GM13977 (cell line): ENCODE results near the gene PPM1H.

Experiments used
- DNase-seq: peaks from one replicate; pipeline ENCODE4 v3.0.0; 2012; ENCODE audit warnings: low spot score
- CTCF ChIP-seq: IDR thresholded peaks from 2 replicates; pipeline ENCODE4 v1.5.1; 2012; ENCODE audit warnings: mild to moderate bottlenecking, control low read depth; ENCODE audit not compliant: insufficient read depth; ENCODE audit errors: extremely low read depth, missing control alignments
- in situ Hi-C: fragments of 300-500 bp; cut with MboI; formaldehyde crosslinking; loops from one replicate; pipeline ENCODE4 v1.12.0; 2022; ENCODE audit warnings: low sequenced_read_pairs, low pct_unique_long_range_greater_than_20kb, mixed read lengths, inconsistent platforms; ENCODE audit not compliant: unreplicated experiment

The PPM1H gene

GRCh38 chr12:62724947-62725451, 210.0 kb downstream of the PPM1H start:
- no peak for TF ChIP-seq CTCF
- in situ Hi-C loops = no loop called here
- DNase-seq = no peak

GRCh38 chr12:62724285-62724684, 210.7 kb downstream of the PPM1H start:
- TF ChIP-seq CTCF = no peak
- in situ Hi-C loops = no loop called here
- DNase-seq = no peak

- DNase-seq = no peak
- in situ Hi-C loops = no loop called here
- no peak for TF ChIP-seq CTCF
Observed at GRCh38 chr12:62722971-62723680, 211.8 kb downstream of the PPM1H start.

- in situ Hi-C loops = no loop called here
Observed at GRCh38 chr12:62720661-62721330, 214.2 kb downstream of the PPM1H start.

GRCh38 chr12:62720025-62720424, 214.9 kb downstream of the PPM1H start:
- no peak for DNase-seq
- in situ Hi-C loops = no loop called here
- TF ChIP-seq CTCF = no peak

More at GRCh38 chr12:62720661-62721330, 214.2 kb downstream of the PPM1H start:
- TF ChIP-seq CTCF = no peak
- DNase-seq = no peak

DNA sequence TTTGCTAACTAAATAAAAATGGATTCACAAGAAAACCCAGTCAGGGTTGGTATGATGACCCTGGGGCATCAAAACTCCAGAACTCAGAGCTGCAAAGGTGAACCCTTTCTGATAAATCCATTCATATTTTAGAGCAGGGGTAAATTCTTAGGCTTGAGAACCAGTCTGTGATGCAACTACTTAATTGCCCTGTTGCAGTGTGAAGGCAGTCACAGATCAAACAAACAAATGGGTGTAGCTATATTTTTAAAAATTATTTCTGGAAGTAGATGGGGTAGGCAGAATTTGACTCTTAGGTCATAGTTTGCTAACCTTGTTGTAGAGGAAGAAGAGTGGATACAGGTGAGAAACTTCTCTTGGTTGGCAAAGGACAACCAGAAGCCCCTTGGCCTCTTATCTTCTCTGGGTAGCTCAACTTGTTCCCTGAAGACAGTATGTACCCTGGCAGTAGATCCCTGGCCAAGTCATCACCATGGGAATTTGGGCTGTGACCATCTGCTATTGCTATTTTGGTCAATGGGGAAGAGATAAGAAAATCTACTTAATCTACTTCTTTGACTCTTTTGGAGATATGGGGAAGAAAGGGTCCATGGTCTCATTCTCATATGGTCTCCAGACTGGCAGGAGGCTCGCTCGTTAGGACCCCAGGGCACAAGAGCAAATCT, 216.1 kb downstream of the PPM1H start:
- in situ Hi-C loops = no loop called here
- TF ChIP-seq CTCF = no peak

More for the DNA sequence above, 216.1 kb downstream of the PPM1H start:
- DNase-seq = no peak
